Transverse colon (tissue), 3 donors: ENCODE data around the gene SHROOM2.

Source experiments
- EP300 ChIP-seq: sonication (generic); formaldehyde crosslinking; IDR thresholded peaks from one replicate; pipeline ENCODE4 v1.6.1; 2017; ENCODE audit warnings: antibody characterized with exemption, low read depth
- POLR2A ChIP-seq: fragments of 450-650 bp; IDR thresholded peaks from one replicate; pipeline ENCODE4 v1.6.1; 2016; ENCODE audit warnings: antibody characterized with exemption, mild to moderate bottlenecking, moderate library complexity
- TF ChIP-seq, protein P1 (sequence below), 5 experiments: fragments of 200-600 bp in 3 of 5; fragments of 450-650 bp in 2 of 5; sonication (generic) in 3 of 5; IDR thresholded peaks; 1 replicate in 2 of 5; 2 replicates in 3 of 5; pipeline ENCODE4 v1.5.1; 2016 to 2017; ENCODE audit warnings: antibody characterized with exemption in 5 of 5, inconsistent platforms in 3 of 5, mild to moderate bottlenecking in 2 of 5, moderate library complexity in 1 of 5

DNA sequence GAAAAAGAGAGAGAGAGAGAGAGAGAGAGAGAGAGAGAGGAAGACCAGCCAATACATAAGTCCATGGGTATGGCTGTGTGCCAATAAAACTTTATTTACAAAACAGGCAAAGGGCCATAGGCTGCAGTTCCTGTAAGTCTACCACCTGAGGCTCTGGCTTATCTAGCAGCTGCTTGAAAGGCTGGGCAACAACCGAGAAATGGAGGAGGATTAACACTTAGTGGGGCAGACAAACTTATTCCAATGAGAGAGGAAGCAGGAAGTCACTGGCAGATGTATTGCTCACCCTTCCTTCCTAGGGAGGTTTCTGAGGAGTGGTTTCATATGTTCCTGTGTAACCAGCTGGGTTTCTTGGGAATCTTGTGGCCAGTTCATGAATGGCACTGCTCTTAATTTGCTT, 15.9 kb upstream of the SHROOM2 start:
- no peak for TF ChIP-seq EP300
- TF ChIP-seq, protein P1, sequence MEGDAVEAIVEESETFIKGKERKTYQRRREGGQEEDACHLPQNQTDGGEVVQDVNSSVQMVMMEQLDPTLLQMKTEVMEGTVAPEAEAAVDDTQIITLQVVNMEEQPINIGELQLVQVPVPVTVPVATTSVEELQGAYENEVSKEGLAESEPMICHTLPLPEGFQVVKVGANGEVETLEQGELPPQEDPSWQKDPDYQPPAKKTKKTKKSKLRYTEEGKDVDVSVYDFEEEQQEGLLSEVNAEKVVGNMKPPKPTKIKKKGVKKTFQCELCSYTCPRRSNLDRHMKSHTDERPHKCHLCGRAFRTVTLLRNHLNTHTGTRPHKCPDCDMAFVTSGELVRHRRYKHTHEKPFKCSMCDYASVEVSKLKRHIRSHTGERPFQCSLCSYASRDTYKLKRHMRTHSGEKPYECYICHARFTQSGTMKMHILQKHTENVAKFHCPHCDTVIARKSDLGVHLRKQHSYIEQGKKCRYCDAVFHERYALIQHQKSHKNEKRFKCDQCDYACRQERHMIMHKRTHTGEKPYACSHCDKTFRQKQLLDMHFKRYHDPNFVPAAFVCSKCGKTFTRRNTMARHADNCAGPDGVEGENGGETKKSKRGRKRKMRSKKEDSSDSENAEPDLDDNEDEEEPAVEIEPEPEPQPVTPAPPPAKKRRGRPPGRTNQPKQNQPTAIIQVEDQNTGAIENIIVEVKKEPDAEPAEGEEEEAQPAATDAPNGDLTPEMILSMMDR (IDR thresholded peaks at IDR 0.05) = no peak
- TF ChIP-seq POLR2A = no peak
